ENCODE data around the gene UVRAG.
"Not testable (repeated sequence)": the region's sequence is repeated elsewhere in the genome, so short reads cannot be mapped to it uniquely, and the experiment has no call there.

The UVRAG gene

DNA sequence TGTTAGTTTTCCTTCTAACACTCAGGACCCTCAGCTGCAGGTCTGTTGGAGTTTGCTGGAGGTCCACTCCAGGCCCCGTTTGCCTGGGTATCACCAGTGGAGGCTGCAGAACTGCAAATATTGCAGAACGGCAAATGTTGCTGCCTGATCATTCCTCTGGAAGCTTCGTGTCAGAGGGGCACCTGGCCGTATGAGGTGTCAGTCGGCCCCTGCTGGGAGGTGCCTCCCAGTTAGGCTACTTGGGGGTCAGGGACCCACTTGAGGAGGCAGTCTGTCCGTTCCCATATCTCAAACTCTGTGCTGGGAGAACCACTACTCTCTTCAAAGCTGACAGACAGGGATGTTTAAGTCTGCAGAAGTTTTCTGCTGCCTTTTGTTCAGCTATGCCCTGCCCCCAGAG lies 164.1 kb downstream of the UVRAG start:
- not testable (repeated sequence) for H3K4me3 ChIP-seq (ENCODE audit: low read length); DNase-seq (ENCODE audit: low read depth, low spot score)

DNA sequence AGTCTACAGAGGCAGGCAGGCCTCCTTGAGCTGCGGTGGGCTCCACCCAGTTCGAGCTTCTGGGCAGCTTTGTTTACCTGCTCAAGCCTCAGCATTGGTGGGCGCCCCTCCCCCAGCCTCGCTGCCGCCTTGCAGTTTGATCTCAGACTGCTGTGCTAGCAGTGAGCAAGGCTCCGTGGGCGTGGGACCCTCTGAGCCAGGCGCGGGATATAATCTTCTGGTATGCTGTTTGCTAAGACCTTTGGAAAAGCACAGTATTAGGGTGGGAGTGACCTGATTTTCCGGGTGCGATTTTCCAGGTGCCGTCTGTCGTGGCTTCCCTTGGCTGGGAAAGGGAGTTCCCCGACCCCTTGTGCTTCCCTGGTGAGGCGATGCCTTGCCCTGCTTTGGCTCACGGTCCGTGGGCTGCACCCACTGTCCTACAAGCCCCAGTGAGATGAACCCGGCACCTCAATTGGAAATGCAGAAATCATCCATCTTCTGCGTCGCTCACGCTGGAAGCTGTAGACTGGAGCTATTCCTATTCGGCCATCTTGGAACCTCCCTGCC lies 164.5 kb downstream of the UVRAG start:
- DNase-seq (ENCODE audit: low read depth, low spot score) = not testable (repeated sequence)

DNA sequence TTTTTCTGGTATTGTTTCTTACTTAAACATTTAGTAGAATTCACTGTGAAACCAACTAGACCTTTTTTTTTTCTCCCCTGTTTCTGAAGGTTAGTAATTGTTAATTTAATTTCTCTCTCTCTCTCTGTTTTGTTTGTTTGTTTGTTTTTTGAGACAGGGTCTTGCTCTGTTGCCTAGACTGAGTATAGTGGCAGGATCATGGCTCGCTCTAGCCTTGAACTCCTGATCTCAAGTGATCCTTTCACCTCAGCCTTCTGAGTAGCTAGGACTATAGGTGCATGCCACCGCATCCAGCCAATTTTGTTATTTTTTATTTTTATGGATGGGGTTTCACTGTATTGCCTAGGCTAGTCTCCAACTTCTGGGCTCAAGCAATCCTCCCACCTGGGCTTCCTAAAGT lies 165.0 kb downstream of the UVRAG start:
- no peak for DNase-seq (ENCODE audit: low read depth, low spot score)
- H3K4me3 ChIP-seq (ENCODE audit: low read length) = no peak overlapping the region

More for the DNA sequence above, 164.5 kb downstream of the UVRAG start:
- H3K4me3 ChIP-seq (ENCODE audit: low read length) = not testable (repeated sequence)

DNA sequence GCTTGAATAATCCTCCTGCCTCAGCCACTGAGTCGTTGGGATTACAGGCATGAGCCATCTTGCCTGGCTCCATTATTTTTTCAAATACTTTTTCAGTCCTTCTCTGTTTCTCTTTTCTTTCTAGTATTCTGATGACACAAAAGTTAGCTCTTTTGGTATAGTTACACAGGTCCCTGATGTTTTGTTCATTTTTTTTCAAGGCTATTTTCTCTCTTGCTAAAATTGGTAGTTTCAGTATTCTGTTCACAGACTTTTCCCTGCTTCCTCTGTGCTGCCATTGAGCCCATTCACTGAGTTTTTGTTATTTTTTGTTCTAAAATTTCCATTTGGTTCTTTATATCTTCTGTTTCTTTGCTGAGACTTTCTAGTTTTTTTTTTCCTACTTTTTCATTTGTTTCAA lies 166.5 kb downstream of the UVRAG start:
- no peak overlapping the region for H3K4me3 ChIP-seq (ENCODE audit: low read length)
- DNase-seq (ENCODE audit: low read depth, low spot score) = no peak

DNA sequence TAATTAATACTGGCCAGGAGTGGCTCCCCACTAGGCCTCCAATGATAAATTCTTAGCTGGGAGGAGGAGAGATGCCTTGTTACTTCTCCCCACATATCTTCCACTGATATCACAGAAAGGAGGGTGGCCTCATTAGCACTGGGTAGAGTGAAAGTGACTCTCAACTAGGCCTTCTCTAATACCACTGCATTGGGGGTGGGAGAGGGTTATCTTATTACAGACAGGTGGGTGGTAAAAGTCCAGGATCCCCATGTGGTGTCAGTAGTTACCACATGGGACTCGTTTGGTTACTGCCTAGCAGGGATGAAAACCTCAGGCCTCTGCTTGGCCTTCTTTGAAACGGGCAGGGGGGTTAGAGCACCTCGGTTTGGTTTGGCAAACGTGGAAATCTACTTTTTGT lies 167.3 kb downstream of the UVRAG start:
- no peak for DNase-seq (ENCODE audit: low read depth, low spot score)

DNA sequence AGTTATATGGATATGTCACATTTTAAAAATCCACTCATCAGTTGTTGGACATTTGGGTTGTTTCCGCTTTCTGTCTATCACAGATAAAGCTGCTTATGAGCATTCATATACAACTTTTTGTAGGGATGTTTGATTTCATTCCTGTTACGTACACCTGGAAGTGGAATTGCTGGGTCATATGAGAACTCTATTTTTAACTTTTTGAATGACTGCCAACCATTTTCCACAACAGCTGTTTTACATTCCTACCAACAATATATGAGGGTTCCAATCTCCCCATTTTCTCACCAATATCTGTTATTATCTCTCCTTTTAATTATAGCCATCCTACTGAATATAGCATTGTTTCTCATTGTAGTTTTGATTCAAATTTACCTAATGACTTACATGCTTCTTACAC lies 172.0 kb downstream of the UVRAG start:
- DNase-seq (ENCODE audit: low read depth, low spot score) = no peak
- no peak overlapping the region for H3K4me3 ChIP-seq (ENCODE audit: low read length)

More for the DNA sequence above, 167.3 kb downstream of the UVRAG start:
- H3K4me3 ChIP-seq (ENCODE audit: low read length) = no peak overlapping the region

DNA sequence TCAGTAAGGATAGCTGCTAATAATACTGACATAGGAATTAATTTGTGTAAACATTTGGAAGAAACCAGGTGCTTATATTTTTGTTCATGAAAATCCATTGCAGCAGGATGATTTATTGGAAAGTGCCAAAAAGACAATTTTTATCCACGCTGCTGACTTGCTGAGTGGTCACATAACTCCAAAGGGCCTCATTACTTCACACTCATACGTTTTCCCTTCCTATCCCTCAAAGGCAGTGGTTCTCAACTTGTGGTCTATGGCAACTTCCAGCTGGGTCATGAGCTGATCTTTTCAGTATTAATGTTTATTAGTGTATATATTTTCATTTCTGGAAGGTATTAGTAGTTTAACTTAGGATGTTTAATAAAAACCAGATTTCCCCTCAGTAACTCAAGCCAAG lies 178.1 kb downstream of the UVRAG start:
- no peak for DNase-seq (ENCODE audit: low read depth, low spot score)
- no peak overlapping the region for H3K4me3 ChIP-seq (ENCODE audit: low read length)

DNA sequence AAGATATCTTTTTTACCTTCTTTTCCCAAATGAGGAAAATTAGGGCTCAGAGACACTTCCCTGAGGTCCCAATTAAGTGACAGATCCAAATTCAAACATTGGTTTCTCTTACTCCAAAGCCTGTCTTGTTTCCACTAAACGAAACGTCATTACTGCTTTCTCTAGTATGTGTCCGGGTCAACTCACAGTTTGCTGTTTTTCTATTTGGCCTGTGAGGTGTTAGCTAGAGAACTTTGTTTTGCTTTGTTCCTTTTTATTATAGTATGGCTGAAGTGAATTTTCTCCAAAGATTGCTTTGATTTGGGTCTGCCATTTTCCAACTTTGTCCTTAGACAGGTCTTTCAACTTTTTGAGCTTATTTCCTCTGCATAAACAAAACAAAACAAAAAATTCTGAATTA lies 179.6 kb downstream of the UVRAG start:
- DNase-seq (ENCODE audit: low read depth, low spot score) = no peak
- no peak overlapping the region for H3K4me3 ChIP-seq (ENCODE audit: low read length)

DNA sequence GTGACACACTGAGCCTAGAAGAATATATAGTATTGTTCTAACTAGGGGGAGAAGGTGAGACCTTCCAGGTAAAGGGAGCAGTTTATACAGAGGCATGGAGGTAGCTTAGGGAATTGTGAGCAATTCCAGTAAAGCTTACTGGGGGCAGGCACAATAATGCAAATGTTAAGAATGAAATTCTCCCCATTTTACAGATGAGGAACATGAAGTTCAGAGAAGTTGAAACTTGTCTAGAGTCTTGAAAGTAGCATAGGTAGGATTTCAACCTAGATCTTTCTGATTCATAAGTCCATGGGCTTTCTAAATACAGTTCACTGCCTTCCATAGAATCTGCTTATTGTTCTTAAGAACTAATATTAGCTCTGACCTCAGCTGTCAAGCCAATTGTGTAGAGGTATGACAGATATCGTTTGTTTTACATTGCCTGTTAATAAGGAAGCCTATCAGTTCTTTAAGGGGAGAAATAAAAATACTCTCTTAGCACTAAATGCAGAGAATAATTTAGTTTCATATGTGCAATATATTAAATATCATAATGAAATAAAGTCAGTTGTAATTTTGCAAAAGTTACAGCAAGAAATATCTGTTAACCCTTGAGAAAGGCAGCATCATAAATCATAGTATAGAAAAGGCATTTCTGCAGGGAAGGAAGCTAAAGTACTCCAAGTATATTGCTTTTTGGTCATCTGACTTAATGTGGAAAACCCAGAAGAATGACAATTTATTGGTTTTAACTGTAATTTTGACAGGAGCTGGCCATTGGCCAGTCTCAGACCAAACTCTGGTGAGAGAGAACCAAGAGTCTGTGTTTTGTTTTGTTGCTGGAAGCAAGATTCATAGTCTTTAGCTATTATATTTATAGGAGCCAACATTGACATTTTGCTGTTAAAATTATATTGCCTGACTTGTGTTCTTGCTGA lies 181.8 kb downstream of the UVRAG start:
- DNase-seq (ENCODE audit: low read depth, low spot score) = no peak

DNA sequence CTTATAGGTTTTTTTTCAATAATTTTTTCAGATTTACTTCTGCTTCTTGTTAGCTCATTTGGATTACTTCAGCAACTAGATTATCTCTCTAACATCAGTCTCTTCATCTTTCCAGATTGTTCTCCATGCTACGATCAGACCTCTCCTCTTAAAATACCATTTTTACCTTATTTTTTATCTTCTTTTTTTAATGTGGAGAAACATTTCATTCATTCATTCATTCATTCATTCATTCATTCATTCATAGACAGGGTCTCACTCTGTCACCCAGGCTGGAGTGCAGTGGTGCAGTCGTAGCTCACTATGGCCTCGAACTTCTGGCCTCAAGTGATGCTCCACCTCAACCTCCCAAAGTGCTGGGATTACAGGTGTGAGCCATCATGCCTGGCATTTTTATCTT lies 189.4 kb downstream of the UVRAG start:
- H3K4me3 ChIP-seq (ENCODE audit: low read length) = no peak overlapping the region

More for the DNA sequence above, 181.8 kb downstream of the UVRAG start:
- no peak overlapping the region for H3K4me3 ChIP-seq (ENCODE audit: low read length)

DNA sequence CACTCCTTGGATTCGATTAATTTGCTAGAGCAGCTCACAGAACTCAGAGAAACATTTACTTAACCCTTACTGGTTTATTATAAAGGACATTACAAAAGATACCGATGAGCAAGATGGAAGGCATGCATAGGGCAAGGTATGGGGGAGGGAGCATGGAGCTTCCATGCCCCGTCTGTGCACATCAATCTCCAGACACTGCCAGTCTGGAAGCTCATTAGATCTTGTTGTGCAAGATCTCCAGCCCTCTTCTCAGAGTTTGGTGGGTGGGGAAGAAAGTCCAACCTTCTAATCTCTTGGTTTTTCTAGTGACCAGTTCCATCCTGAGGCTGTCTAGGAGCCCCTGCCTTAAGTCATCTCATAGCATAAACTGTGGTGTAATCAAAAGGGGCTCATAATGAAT lies 190.7 kb downstream of the UVRAG start:
- no peak for DNase-seq (ENCODE audit: low read depth, low spot score)
- H3K4me3 ChIP-seq (ENCODE audit: low read length) = no peak overlapping the region

More for the DNA sequence above, 189.4 kb downstream of the UVRAG start:
- no peak for DNase-seq (ENCODE audit: low read depth, low spot score)

DNA sequence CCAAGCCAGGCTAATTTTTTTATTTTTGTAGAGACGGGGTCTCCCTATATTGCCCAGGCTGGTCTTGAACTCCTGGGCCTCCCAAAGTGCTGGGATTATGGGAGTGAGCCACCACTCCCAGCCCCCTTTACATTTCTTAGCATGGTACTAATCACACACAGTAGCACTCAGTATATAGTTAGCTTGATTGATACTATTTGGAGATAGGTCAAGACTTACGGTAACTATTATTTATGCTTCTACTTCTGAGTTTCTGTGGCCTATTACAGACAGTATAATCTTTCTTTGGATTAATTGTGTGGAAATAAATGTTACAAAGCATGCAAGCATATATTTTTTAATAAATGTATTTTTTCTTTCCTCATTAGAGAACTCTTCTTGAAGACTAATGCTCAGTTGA lies 192.2 kb downstream of the UVRAG start:
- H3K4me3 ChIP-seq (ENCODE audit: low read length) = no peak overlapping the region
- DNase-seq (ENCODE audit: low read depth, low spot score) = no peak

DNA sequence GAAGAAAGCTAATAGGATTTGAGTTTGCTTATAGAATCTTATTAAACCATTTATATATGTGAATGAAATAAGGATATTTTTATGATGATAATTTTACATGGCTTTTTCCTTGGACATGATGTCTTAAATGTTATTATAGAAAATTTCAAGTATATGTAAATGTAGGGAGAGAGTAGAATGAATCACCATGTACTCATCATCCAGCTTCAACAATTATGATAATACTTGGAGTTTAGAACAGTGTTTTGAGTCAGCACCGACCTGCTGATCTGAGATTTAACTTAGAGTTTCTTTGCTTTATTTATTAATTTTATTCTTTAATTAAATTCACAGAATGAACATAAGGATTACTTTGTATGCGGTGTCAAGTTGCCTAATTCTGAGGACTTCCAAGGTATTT lies 193.5 kb downstream of the UVRAG start:
- no peak for DNase-seq (ENCODE audit: low read depth, low spot score)
- H3K4me3 ChIP-seq (ENCODE audit: low read length) = no peak overlapping the region

DNA sequence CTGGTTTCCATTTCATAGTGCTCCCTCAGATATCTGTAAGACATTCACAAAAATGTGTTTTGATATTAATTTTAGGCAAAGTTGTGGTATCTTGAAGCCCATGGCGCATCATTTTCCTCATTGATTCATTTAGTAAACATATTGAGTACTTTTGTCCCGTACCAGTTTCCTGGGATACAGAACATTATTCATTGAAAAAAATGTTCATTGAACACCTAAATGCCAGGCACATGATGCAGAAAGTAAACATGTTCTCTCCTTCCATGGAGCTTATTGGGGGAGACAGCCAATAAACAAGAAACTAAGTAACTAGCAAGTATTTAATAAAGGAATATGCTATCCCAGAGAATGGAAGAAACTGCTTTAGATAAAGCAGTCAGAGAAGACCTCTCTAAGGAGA lies 195.0 kb downstream of the UVRAG start:
- DNase-seq (ENCODE audit: low read depth, low spot score) = no peak

DNA sequence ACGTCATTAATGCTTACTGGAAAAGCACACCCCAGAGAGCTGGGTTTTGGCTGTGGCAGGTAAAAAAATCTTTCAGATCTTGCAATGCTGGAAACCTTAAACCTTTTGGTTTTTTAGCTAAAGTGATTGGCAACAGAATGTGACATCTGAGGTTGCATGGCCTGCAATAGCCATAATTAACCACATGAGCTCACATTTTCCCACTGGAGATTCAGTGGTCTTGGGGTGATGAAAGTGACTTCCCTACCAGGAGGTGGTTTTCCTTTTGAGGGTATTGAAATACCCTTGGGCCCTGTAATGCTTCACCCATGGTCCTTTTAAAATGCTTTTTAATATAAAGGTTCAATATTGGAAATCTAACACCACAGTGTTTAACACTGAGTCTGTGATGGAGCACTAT lies 198.5 kb downstream of the UVRAG start:
- no peak for DNase-seq (ENCODE audit: low read depth, low spot score)
- H3K4me3 ChIP-seq (ENCODE audit: low read length) = no peak overlapping the region

More for the DNA sequence above, 195.0 kb downstream of the UVRAG start:
- no peak overlapping the region for H3K4me3 ChIP-seq (ENCODE audit: low read length)

DNA sequence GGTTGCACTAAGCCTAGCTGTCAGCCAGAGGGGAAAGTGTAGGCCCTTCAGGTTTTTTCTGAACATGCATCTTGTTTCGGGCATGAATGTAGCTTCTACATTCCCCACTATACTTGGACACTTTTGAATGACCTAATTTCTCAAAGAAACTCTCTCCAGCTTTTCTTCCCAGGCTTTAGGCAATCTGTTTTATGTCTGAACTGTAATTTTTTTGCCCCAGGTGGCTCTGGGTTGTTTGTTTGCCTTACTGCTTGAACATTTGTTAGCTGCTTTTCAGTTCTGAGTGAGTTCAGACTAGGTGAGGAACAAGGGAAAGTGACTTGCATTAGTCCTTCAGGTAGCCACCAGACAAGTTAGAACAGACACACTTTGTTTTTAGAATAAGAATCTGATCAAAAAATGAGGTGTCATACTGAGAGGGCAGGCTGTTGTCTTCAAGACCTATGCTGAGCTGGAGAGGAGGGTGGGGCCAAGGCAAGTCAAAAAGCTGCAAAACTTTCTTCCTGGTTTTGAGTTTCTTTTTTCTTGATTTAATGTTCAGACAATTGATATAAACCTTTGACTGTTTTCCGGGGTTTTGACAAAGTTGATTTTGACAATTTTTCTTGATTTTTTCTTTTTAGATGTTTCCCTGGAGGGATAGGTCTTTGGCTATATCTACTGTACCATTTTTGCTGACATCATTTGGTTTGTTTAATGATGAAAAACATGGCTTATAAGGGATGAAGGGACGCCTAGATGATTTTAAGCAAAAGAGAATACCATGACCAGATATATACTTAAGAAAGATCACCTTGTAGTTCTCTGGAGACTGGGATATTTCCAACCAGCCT lies 208.4 kb downstream of the UVRAG start:
- no peak for DNase-seq (ENCODE audit: low read depth, low spot score)
- no peak overlapping the region for H3K4me3 ChIP-seq (ENCODE audit: low read length)

DNA sequence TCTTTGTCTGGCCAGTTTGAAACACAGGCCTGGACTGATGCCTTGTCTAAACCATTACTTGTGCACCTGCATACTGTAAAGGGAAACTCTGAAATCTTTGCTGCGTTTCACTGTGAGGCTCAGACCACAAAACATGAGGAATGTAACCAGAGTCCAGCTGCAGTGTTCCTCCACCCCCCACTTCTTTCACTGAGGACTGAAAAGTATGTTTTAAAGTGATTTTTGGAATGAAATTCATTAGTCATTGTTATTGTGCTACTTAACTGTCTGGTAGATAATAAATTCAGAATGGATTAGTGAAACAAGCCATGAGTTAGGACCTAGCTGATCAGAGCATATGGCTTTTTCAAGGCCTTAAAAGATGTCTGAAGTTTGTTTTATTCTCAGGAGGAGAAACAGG lies 210.1 kb downstream of the UVRAG start:
- no peak overlapping the region for H3K4me3 ChIP-seq (ENCODE audit: low read length)
- no peak for DNase-seq (ENCODE audit: low read depth, low spot score)

DNA sequence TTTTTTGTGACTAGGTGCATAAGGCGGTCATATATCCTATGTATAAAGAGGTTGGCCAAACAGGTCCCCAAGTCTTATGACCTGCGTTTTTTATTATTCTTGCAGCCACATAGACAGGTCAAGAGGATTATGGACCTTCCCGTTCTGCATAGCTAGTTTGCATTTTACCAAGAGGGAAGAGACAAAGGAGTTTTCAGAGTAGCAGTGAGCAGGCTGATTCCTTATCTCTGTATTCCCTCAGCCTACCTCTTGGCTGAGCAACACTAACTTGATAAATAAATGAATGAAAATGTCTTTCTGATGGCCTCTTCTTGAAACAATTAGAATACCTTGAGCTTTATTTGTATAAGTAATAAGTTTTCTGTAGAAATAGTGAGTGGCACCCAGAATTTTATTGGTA lies 210.8 kb downstream of the UVRAG start:
- no peak for DNase-seq (ENCODE audit: low read depth, low spot score)
- no peak overlapping the region for H3K4me3 ChIP-seq (ENCODE audit: low read length)

DNA sequence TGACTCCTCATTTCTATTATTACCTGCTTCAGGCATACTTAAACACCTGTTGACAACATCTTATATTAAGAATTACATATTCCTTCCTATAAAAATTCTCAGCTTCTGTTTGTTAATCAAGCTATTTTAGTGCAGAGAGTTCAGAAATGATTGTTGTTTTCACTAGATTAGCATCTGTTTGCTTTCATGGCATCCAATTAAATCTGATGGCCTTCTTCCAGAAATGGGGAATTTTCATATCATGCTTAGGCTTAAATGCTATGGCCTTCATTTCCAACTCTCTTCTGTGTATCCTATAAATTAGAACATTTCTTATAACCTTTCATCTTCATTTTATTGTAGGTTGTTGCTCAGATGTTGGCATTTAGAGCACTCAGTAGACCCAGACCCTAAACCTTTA lies 211.3 kb downstream of the UVRAG start:
- H3K4me3 ChIP-seq (ENCODE audit: low read length) = no peak overlapping the region
- no peak for DNase-seq (ENCODE audit: low read depth, low spot score)

DNA sequence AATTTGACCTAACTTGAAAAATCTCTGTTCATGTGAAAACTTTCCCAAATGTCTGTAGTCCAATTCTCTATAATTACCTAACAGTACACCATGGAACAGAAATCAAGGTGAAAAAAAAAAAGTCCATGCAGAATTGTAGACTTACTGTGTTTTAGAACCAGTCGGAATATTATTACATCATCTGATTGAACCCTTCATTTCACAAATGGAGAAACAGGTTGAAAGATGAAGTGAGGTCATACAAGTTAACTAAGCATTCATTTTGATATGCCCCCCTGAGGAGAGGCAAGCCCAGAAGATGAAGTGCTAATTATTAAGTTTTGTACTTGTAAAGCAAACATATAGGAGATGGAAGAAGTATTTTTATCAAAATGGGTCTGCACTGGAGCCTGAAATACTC lies 211.9 kb downstream of the UVRAG start:
- no peak for DNase-seq (ENCODE audit: low read depth, low spot score)
- H3K4me3 ChIP-seq (ENCODE audit: low read length) = no peak overlapping the region
